B cell (primary cell): Measurements from ENCODE around the gene TIGD3.

ENCODE experiments used
- EZH2 ChIP-seq: IDR thresholded peaks from 2 replicates; pipeline ENCODE4 v1.6.1; 2012; ENCODE audit warnings: borderline replicate concordance, low read depth, mild to moderate bottlenecking, moderate library complexity, low read length; ENCODE audit not compliant: insufficient read depth, poor library complexity, severe bottlenecking
- TF ChIP-seq, protein P1 (sequence below): fragments of 200-600 bp; IDR thresholded peaks from one replicate; pipeline ENCODE4 v1.8.0; 2022; ENCODE audit warnings: antibody characterized with exemption, mild to moderate bottlenecking

DNA sequence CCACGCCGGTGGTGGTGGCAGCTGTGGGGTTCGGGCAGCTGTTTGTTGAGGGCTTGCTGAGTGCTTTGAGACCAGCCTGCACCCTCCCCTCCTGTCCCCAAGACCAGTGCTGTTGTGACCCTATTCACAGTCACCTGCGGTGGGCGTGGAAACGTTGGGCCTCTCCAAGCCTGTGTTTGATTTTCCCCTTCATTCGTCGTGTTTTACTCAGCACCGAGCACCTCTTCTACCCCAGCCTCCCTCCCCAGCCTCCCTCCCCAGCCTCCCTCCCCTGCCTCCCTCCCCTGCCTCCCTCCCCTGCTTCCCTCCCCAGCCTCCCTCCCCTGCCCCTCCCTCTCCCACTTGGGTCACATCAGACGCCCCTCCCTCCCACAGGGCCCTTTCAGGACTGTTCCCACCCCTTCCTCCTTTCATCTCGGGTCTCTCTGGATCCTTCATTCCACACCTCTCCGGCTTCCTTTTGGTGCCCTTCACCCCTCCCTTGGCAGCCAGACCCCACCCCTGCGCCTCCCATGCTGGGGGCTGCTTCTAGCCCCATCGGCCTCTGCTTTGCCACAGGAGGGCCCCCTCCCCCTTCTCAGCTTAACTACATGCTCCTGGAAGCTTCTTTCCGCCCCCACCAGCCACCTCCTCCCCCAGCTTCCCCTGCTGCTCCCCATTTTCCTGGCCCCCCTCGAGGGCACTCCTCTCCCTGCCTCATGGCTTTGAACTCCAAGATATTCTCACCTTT lies 46.7 kb downstream of the TIGD3 start:
- TF ChIP-seq EZH2, result no peak
- TF ChIP-seq, protein P1, sequence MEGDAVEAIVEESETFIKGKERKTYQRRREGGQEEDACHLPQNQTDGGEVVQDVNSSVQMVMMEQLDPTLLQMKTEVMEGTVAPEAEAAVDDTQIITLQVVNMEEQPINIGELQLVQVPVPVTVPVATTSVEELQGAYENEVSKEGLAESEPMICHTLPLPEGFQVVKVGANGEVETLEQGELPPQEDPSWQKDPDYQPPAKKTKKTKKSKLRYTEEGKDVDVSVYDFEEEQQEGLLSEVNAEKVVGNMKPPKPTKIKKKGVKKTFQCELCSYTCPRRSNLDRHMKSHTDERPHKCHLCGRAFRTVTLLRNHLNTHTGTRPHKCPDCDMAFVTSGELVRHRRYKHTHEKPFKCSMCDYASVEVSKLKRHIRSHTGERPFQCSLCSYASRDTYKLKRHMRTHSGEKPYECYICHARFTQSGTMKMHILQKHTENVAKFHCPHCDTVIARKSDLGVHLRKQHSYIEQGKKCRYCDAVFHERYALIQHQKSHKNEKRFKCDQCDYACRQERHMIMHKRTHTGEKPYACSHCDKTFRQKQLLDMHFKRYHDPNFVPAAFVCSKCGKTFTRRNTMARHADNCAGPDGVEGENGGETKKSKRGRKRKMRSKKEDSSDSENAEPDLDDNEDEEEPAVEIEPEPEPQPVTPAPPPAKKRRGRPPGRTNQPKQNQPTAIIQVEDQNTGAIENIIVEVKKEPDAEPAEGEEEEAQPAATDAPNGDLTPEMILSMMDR, result no peak
